A549 (cell line): Measurements from ENCODE around the gene TAS2R38. TPM values are rescaled to one million over a fixed set of nuclear protein-coding genes. Genes with fewer than 3 reads are reported as not detected.

Experiments used
- ATAC-seq, 2 experiments: fragments of 200-7000 bp in 1 of 2; fragments of >200 bp in 1 of 2; cut with Nextera tagmentation in 1 of 2; cut with Tn5 transposase in 1 of 2; 3 replicates each; pipeline versions ENCODE4 v1.8.0 to v1.9.1; 2018 to 2020; ENCODE audit warnings: mild to moderate bottlenecking in 1 of 2, moderate library complexity in 1 of 2
- CTCF ChIA-PET: fragments of 300-600 bp; sonication (Branson Sonifier 250); formaldehyde crosslinking; extraction: SDS; loops from one replicate; lab custom pipeline; 2021; ENCODE audit warnings: antibody characterized with exemption, inconsistent platforms; lab: Yijun Ruan, JAX
- POLR2A ChIA-PET: fragments of 350-600 bp; formaldehyde crosslinking; extraction: SDS; loops from one replicate; lab custom pipeline; 2021; ENCODE audit warnings: antibody characterized with exemption, inconsistent platforms; lab: Yijun Ruan, JAX
- DNase-seq, 2 experiments: peaks; one replicate each; pipeline versions ENCODE4 v3.0.0 to v3.0.0-alpha.2; 2011 to 2016; ENCODE audit warnings: low read depth in 1 of 2, low spot score in 1 of 2
- FAIRE-seq: peaks from 2 replicates; lab custom pipeline; 2011; peaks lifted over from hg19 to GRCh38; lab: Jason Lieb, UNC
- H3K27ac ChIP-seq, 2 experiments: fragments of >200 bp; sonication (Bioruptor Twin); formaldehyde crosslinking; 3 replicates each; pipeline ENCODE4 v1.5.1; 2016 to 2017
- H3K4me1 ChIP-seq: fragments of >200 bp; sonication (Bioruptor Twin); formaldehyde crosslinking; 3 replicates; pipeline ENCODE4 v1.6.1; 2016
- H3K4me2 ChIP-seq: fragments of >200 bp; sonication (Bioruptor Twin); formaldehyde crosslinking; 3 replicates; pipeline ENCODE4 v1.6.1; 2016
- H3K4me3 ChIP-seq: fragments of >200 bp; sonication (Bioruptor Twin); formaldehyde crosslinking; 3 replicates; pipeline ENCODE4 v1.5.1; 2016
- H3K9me3 ChIP-seq: fragments of >200 bp; sonication (Bioruptor Twin); formaldehyde crosslinking; 3 replicates; pipeline ENCODE4 v1.6.1; 2016
- BHLHE40 ChIP-seq: IDR thresholded peaks from 2 replicates; pipeline ENCODE4 v1.6.1; 2012; ENCODE audit warnings: low read depth, low read length, inconsistent platforms
- CBX8 ChIP-seq: fragments of 200-600 bp; sonication (generic); IDR thresholded peaks from 2 replicates; pipeline ENCODE4 v1.6.1; 2016
- CEBPB ChIP-seq, 2 experiments: fragments of >200 bp in 1 of 2; sonication (Bioruptor Twin) in 1 of 2; formaldehyde crosslinking in 1 of 2; IDR thresholded peaks; 2 replicates each; pipeline ENCODE4 v1.6.1; 2012 to 2016
- CTCF ChIP-seq: fragments of >200 bp; sonication (Bioruptor Twin); formaldehyde crosslinking; IDR thresholded peaks from 3 replicates; pipeline ENCODE4 v1.5.1; 2016
- E2F6 ChIP-seq: IDR thresholded peaks from 2 replicates; pipeline ENCODE4 v1.6.1; 2012; ENCODE audit warnings: low read depth, borderline replicate concordance
- EHF ChIP-seq: fragments of 250-450 bp; sonication (Bioruptor Pico); IDR thresholded peaks from 2 replicates; pipeline ENCODE4 v1.5.0; 2020; ENCODE audit warnings: mild to moderate bottlenecking
- FOSB ChIP-seq: fragments of 250-450 bp; sonication (Bioruptor Pico); IDR thresholded peaks from 2 replicates; pipeline ENCODE4 v1.5.0; 2020; ENCODE audit warnings: mild to moderate bottlenecking, moderate library complexity
- GATA3 ChIP-seq: IDR thresholded peaks from 2 replicates; pipeline ENCODE4 v1.6.1; 2012; ENCODE audit warnings: borderline replicate concordance
- HDAC2 ChIP-seq: fragments of 200-600 bp; sonication (generic); IDR thresholded peaks from 2 replicates; pipeline ENCODE4 v1.6.1; 2016
- HES2 ChIP-seq: fragments of >200 bp; sonication (Bioruptor Twin); formaldehyde crosslinking; IDR thresholded peaks from 2 replicates; pipeline ENCODE4 v1.6.1; 2016
- HOXB13 ChIP-seq: fragments of 250-450 bp; sonication (Bioruptor Pico); IDR thresholded peaks from 2 replicates; pipeline ENCODE4 v1.5.0; 2020; ENCODE audit warnings: low read depth, mild to moderate bottlenecking, moderate library complexity
- JUN ChIP-seq, 2 experiments: fragments of >200 bp; sonication (Bioruptor Twin); formaldehyde crosslinking; IDR thresholded peaks; 2 replicates in 1 of 2; 3 replicates in 1 of 2; pipeline ENCODE4 v1.6.1; 2016 to 2017
- JUNB ChIP-seq: fragments of >200 bp; sonication (Bioruptor Twin); formaldehyde crosslinking; IDR thresholded peaks from 2 replicates; pipeline ENCODE4 v1.6.1; 2016
- KDM1A ChIP-seq: fragments of 200-600 bp; sonication (generic); IDR thresholded peaks from 2 replicates; pipeline ENCODE4 v1.6.1; 2016; ENCODE audit warnings: low read depth, mild to moderate bottlenecking
- MAFK ChIP-seq: fragments of 450-650 bp; IDR thresholded peaks from 2 replicates; pipeline ENCODE4 v1.6.1; 2014; ENCODE audit not compliant: partially characterized antibody
- MYC ChIP-seq: IDR thresholded peaks from 2 replicates; pipeline ENCODE4 v1.6.1; 2012; ENCODE audit warnings: mild to moderate bottlenecking, inconsistent platforms, low read length, improper control_type of control experiment, borderline replicate concordance
- NR3C1 ChIP-seq: fragments of >200 bp; sonication (Bioruptor Twin); formaldehyde crosslinking; IDR thresholded peaks from 3 replicates; pipeline ENCODE4 v1.6.1; 2017
- PBX3 ChIP-seq: IDR thresholded peaks from 2 replicates; pipeline ENCODE4 v1.6.1; 2012
- PHF8 ChIP-seq: fragments of 200-600 bp; sonication (generic); IDR thresholded peaks from 2 replicates; pipeline ENCODE4 v1.6.1; 2016; ENCODE audit warnings: low read depth, mild to moderate bottlenecking, antibody characterized with exemption, moderate library complexity, borderline replicate concordance
- POLR2A ChIP-seq: IDR thresholded peaks from 2 replicates; pipeline ENCODE4 v1.6.1; 2012; ENCODE audit warnings: mild to moderate bottlenecking, low read length
- REST ChIP-seq: fragments of 200-600 bp; sonication (generic); IDR thresholded peaks from 2 replicates; pipeline ENCODE4 v1.6.1; 2016; ENCODE audit warnings: antibody characterized with exemption, mild to moderate bottlenecking, moderate library complexity
- SREBF2 ChIP-seq: fragments of 450-650 bp; IDR thresholded peaks from 2 replicates; pipeline ENCODE4 v1.6.1; 2014; ENCODE audit warnings: mild to moderate bottlenecking, moderate library complexity
- USF2 ChIP-seq: fragments of 450-650 bp; IDR thresholded peaks from 2 replicates; pipeline ENCODE4 v1.6.1; 2014; ENCODE audit warnings: antibody characterized with exemption
- ZC3H11A ChIP-seq: fragments of 450-650 bp; IDR thresholded peaks from 2 replicates; pipeline ENCODE4 v1.6.1; 2014; ENCODE audit warnings: antibody characterized with exemption, mild to moderate bottlenecking
- ZNF302 ChIP-seq: fragments of 250-450 bp; sonication (Bioruptor Pico); IDR thresholded peaks from 2 replicates; pipeline ENCODE4 v1.9.0; 2021; ENCODE audit warnings: inconsistent platforms, mild to moderate bottlenecking, moderate library complexity
- ZSCAN20 ChIP-seq: fragments of 250-450 bp; sonication (Bioruptor Pico); IDR thresholded peaks from 2 replicates; pipeline ENCODE4 v1.8.0; 2022; ENCODE audit warnings: mild to moderate bottlenecking, moderate library complexity
- WGBS: methylation state at CpG from one replicate; pipeline ENCODE4 v1.1.6; 2017; ENCODE audit errors: missing lambda C conversion rate; 5-methylcytosine and 5-hydroxymethylcytosine counted together
- polyA plus RNA-seq, 4 experiments: library from polyadenylated mRNA; depleted of rRNA in 3 of 4; stranded (reverse); fragments of >200 nt; fragmentation: RNase III in 1 of 4; extraction: RNeasy Plus Mini Kit Qiagen cat#74134 plus additional on column Dnase treatment in 1 of 4; gene quantifications; 2 replicates in 3 of 4; 3 replicates in 1 of 4; pipeline ENCODE4 v1.2.3, GENCODE V29; 2011 to 2017

Gene TAS2R38
- polyA plus RNA-seq, 2 of the 4 experiments (the other 2 are of a cell fraction) = not detected

- WGBS = 90% methylated on average over 2 of the region's 2 CpGs
- ATAC-seq (no peak), DNase-seq (no peak), FAIRE-seq (no peak)
- ChIA-PET CTCF (no interaction called here), POLR2A (no interaction called here)
- TF ChIP-seq ZC3H11A = no peak
- TF ChIP-seq POLR2A = no peak
- TF ChIP-seq PBX3 = no peak
- no peak for TF ChIP-seq CBX8
- TF ChIP-seq HES2 = no peak
- TF ChIP-seq HDAC2 = no peak
- TF ChIP-seq USF2 = no peak
- no peak for TF ChIP-seq REST
- TF ChIP-seq GATA3 = no peak
- TF ChIP-seq NR3C1 = no peak
- TF ChIP-seq ZNF302 (CRISPR knock-in tag) = no peak
- TF ChIP-seq MYC = no peak
- no peak for TF ChIP-seq EHF (CRISPR knock-in tag)
- no peak for TF ChIP-seq KDM1A
- Histone ChIP-seq H3K4me2 (no peak overlapping the region), H3K4me3 (no peak overlapping the region), H3K27ac (no peak overlapping the region), H3K4me1 (no peaks in the 10 kb centered on the region), H3K9me3 (no peaks in the 10 kb centered on the region)
These were observed 6.0 kb upstream of the TAS2R38 start for GRCh38 chr7:141979568-141979967.

GRCh38 chr7:141978351-141978750 is 4.8 kb upstream of the TAS2R38 start:
- POLR2A ChIA-PET = no interaction called here
- no peak for DNase-seq
- no peak overlapping the region for H3K27ac ChIP-seq
- 100% methylated on average over 1 of the region's 1 CpG for WGBS
- H3K4me1 ChIP-seq = no peaks in the 10 kb centered on the region
- no peak for TF ChIP-seq JUNB
- TF ChIP-seq ZNF302 (CRISPR knock-in tag) = no peak
- TF ChIP-seq MYC = no peak
- no peak for TF ChIP-seq BHLHE40
- no peak for TF ChIP-seq PHF8
- no peak for TF ChIP-seq JUN (IDR thresholded peaks at IDR 0.05)
- TF ChIP-seq HES2 = no peak
- TF ChIP-seq E2F6 = no peak
- no peak for TF ChIP-seq CEBPB (IDR thresholded peaks at IDR 0.05)
- TF ChIP-seq HOXB13 (CRISPR knock-in tag) = no peak
- TF ChIP-seq MAFK = no peak
- no peak for TF ChIP-seq FOSB (CRISPR knock-in tag)
- TF ChIP-seq CTCF = no peak
- no peak for TF ChIP-seq ZSCAN20 (CRISPR knock-in tag)
- TF ChIP-seq SREBF2 = no peak
- TF ChIP-seq, all 56 proteins: peak for 0
- CTCF ChIA-PET = no interaction called here
- H3K9me3 ChIP-seq = no peaks in the 10 kb centered on the region
- no peak overlapping the region for H3K4me3 ChIP-seq
- no peak overlapping the region for H3K4me2 ChIP-seq
- no peak for FAIRE-seq
- ATAC-seq = no peak
